ENCODE data around the gene TTC24.
"Not testable (repeated sequence)": the region's sequence is repeated elsewhere in the genome, so short reads cannot be mapped to it uniquely, and the experiment has no call there.

Gene TTC24

GRCh38 chr1:156622581-156623297 lies 43.2 kb downstream of the TTC24 start:
- WGBS (ENCODE audit: insufficient coverage, insufficient read length): no CpG with 5 or more reads among the region's 6 CpGs
- Histone ChIP-seq H3K27ac (ENCODE audit: low read length) (no peak overlapping the region), H3K27me3 (ENCODE audit: control insufficient read depth, insufficient read depth, low read length) (peaks cover 27% of the 10 kb centered on the region), H3K9me3 (ENCODE audit: control insufficient read depth, insufficient read depth, low read length) (no peaks in the 10 kb centered on the region), H3K4me3 (ENCODE audit: low read length) (no peak overlapping the region), H3K4me1 (ENCODE audit: control insufficient read depth, insufficient read depth, low read length) (peaks cover 7% of the 10 kb centered on the region), H3K36me3 (ENCODE audit: control insufficient read depth, insufficient read depth, low read length) (no peaks in the 10 kb centered on the region)
- no peak for DNase-seq (ENCODE audit: low read depth, low spot score)

GRCh38 chr1:156623946-156624813 lies 44.7 kb downstream of the TTC24 start:
- no peak for DNase-seq (ENCODE audit: low read depth, low spot score)
- peaks cover 27% of the 10 kb centered on the region for H3K27me3 ChIP-seq (ENCODE audit: control insufficient read depth, insufficient read depth, low read length)
- H3K27ac ChIP-seq (ENCODE audit: low read length): no peak overlapping the region
- H3K36me3 ChIP-seq (ENCODE audit: control insufficient read depth, insufficient read depth, low read length): no peaks in the 10 kb centered on the region
- peak overlapping the region; percentile 38; the same call in 1 of the 2 replicates for H3K4me3 ChIP-seq (ENCODE audit: low read length)
- H3K9me3 ChIP-seq (ENCODE audit: control insufficient read depth, insufficient read depth, low read length): no peaks in the 10 kb centered on the region
- no CpG with 5 or more reads among the region's 87 CpGs for WGBS (ENCODE audit: insufficient coverage, insufficient read length)
- H3K4me1 ChIP-seq (ENCODE audit: control insufficient read depth, insufficient read depth, low read length): peaks cover 7% of the 10 kb centered on the region

GRCh38 chr1:156624814-156625435 lies 45.4 kb downstream of the TTC24 start:
- H3K4me3 ChIP-seq (ENCODE audit: low read length): peak overlapping the region; percentile 38; the same call in 1 of the 2 replicates
- peaks cover 27% of the 10 kb centered on the region for H3K27me3 ChIP-seq (ENCODE audit: control insufficient read depth, insufficient read depth, low read length)

GRCh38 chr1:156625436-156626078 lies 46.0 kb downstream of the TTC24 start:
- Histone ChIP-seq H3K4me3 (ENCODE audit: low read length) (peak overlapping the region; percentile 37; the same call in 1 of the 2 replicates), H3K9me3 (ENCODE audit: control insufficient read depth, insufficient read depth, low read length) (no peaks in the 10 kb centered on the region), H3K4me1 (ENCODE audit: control insufficient read depth, insufficient read depth, low read length) (peaks cover 7% of the 10 kb centered on the region), H3K36me3 (ENCODE audit: control insufficient read depth, insufficient read depth, low read length) (no peaks in the 10 kb centered on the region), H3K27me3 (ENCODE audit: control insufficient read depth, insufficient read depth, low read length) (peaks cover 27% of the 10 kb centered on the region), H3K27ac (ENCODE audit: low read length) (no peak overlapping the region)
- WGBS (ENCODE audit: insufficient coverage, insufficient read length): no CpG with 5 or more reads among the region's 45 CpGs
- DNase-seq (ENCODE audit: low read depth, low spot score): no peak

More at GRCh38 chr1:156624814-156625435, 45.4 kb downstream of the TTC24 start:
- no peaks in the 10 kb centered on the region for H3K9me3 ChIP-seq (ENCODE audit: control insufficient read depth, insufficient read depth, low read length)
- WGBS (ENCODE audit: insufficient coverage, insufficient read length): no CpG with 5 or more reads among the region's 55 CpGs
- no peaks in the 10 kb centered on the region for H3K36me3 ChIP-seq (ENCODE audit: control insufficient read depth, insufficient read depth, low read length)
- H3K27ac ChIP-seq (ENCODE audit: low read length): no peak overlapping the region
- peaks cover 7% of the 10 kb centered on the region for H3K4me1 ChIP-seq (ENCODE audit: control insufficient read depth, insufficient read depth, low read length)
- no peak for DNase-seq (ENCODE audit: low read depth, low spot score)

- H3K27ac ChIP-seq (ENCODE audit: low read length): no peak overlapping the region
- peaks cover 27% of the 10 kb centered on the region for H3K27me3 ChIP-seq (ENCODE audit: control insufficient read depth, insufficient read depth, low read length)
- H3K9me3 ChIP-seq (ENCODE audit: control insufficient read depth, insufficient read depth, low read length): no peaks in the 10 kb centered on the region
- H3K4me1 ChIP-seq (ENCODE audit: control insufficient read depth, insufficient read depth, low read length): peaks cover 8% of the 10 kb centered on the region
- H3K4me3 ChIP-seq (ENCODE audit: low read length): no peak overlapping the region
- WGBS (ENCODE audit: insufficient coverage, insufficient read length): no CpG with 5 or more reads among the region's 4 CpGs
- DNase-seq (ENCODE audit: low read depth, low spot score): no peak
- H3K36me3 ChIP-seq (ENCODE audit: control insufficient read depth, insufficient read depth, low read length): no peaks in the 10 kb centered on the region
These were observed 46.5 kb downstream of the TTC24 start for GRCh38 chr1:156626079-156626438.

- Histone ChIP-seq H3K9me3 (ENCODE audit: control insufficient read depth, insufficient read depth, low read length) (no peaks in the 10 kb centered on the region), H3K27me3 (ENCODE audit: control insufficient read depth, insufficient read depth, low read length) (peaks cover 27% of the 10 kb centered on the region), H3K4me1 (ENCODE audit: control insufficient read depth, insufficient read depth, low read length) (peaks cover 8% of the 10 kb centered on the region), H3K36me3 (ENCODE audit: control insufficient read depth, insufficient read depth, low read length) (no peaks in the 10 kb centered on the region), H3K27ac (ENCODE audit: low read length) (no peak overlapping the region), H3K4me3 (ENCODE audit: low read length) (no peak overlapping the region)
- no CpG with 5 or more reads among the region's 2 CpGs for WGBS (ENCODE audit: insufficient coverage, insufficient read length)
- no peak for DNase-seq (ENCODE audit: low read depth, low spot score)
These were observed 47.9 kb downstream of the TTC24 start for GRCh38 chr1:156627313-156627880.

- Histone ChIP-seq H3K9me3 (ENCODE audit: control insufficient read depth, insufficient read depth, low read length) (no peaks in the 10 kb centered on the region), H3K27ac (ENCODE audit: low read length) (no peak overlapping the region), H3K27me3 (ENCODE audit: control insufficient read depth, insufficient read depth, low read length) (peaks cover 8% of the 10 kb centered on the region), H3K4me1 (ENCODE audit: control insufficient read depth, insufficient read depth, low read length) (peaks cover 4% of the 10 kb centered on the region), H3K36me3 (ENCODE audit: control insufficient read depth, insufficient read depth, low read length) (no peaks in the 10 kb centered on the region), H3K4me3 (ENCODE audit: low read length) (no peak overlapping the region)
- WGBS (ENCODE audit: insufficient coverage, insufficient read length): no CpG with 5 or more reads among the region's 8 CpGs
- no peak for DNase-seq (ENCODE audit: low read depth, low spot score)
These were observed 50.4 kb downstream of the TTC24 start for GRCh38 chr1:156629823-156630449.

- DNase-seq (ENCODE audit: low read depth, low spot score); H3K27me3 ChIP-seq (ENCODE audit: control insufficient read depth, insufficient read depth, low read length): not testable (repeated sequence)
- WGBS (ENCODE audit: insufficient coverage, insufficient read length): no CpG with 5 or more reads among the region's 9 CpGs
These were observed 51.6 kb downstream of the TTC24 start for GRCh38 chr1:156631152-156631551.

GRCh38 chr1:156632355-156632754 lies 52.8 kb downstream of the TTC24 start:
- no CpG with 5 or more reads among the region's 3 CpGs for WGBS (ENCODE audit: insufficient coverage, insufficient read length)
- H3K4me3 ChIP-seq (ENCODE audit: low read length): no peak overlapping the region
- no peak for DNase-seq (ENCODE audit: low read depth, low spot score)
- no peaks in the 10 kb centered on the region for H3K36me3 ChIP-seq (ENCODE audit: control insufficient read depth, insufficient read depth, low read length)
- H3K27me3 ChIP-seq (ENCODE audit: control insufficient read depth, insufficient read depth, low read length): no peaks in the 10 kb centered on the region
- H3K9me3 ChIP-seq (ENCODE audit: control insufficient read depth, insufficient read depth, low read length): no peaks in the 10 kb centered on the region
- no peak overlapping the region for H3K27ac ChIP-seq (ENCODE audit: low read length)
- 0 out of 2 replicates have a peak, but pooled peaks cover 1% of the 10 kb centered on the region for H3K4me1 ChIP-seq (ENCODE audit: control insufficient read depth, insufficient read depth, low read length)

More at GRCh38 chr1:156631152-156631551, 51.6 kb downstream of the TTC24 start:
- not testable (repeated sequence) for H3K4me1 ChIP-seq (ENCODE audit: control insufficient read depth, insufficient read depth, low read length); H3K27ac ChIP-seq (ENCODE audit: low read length); H3K9me3 ChIP-seq (ENCODE audit: control insufficient read depth, insufficient read depth, low read length); H3K4me3 ChIP-seq (ENCODE audit: low read length); H3K36me3 ChIP-seq (ENCODE audit: control insufficient read depth, insufficient read depth, low read length)

Data from iPS DF 6.9 (cell line).